ENCODE data around the gene ISG15. TPM values are rescaled to one million over a fixed set of nuclear protein-coding genes. Genes with fewer than 3 reads are reported as not detected.
A peak's percentile ranks its signal among the peaks of the same experiment; 100 is the strongest.

The ISG15 gene
- total and polyA plus RNA-seq, 9 of the 15 experiments (the other 6 are each of a cell fraction or from before 2014, with no cell fraction given): 0.40 to 58.3 (median 12.2) TPM

DNA sequence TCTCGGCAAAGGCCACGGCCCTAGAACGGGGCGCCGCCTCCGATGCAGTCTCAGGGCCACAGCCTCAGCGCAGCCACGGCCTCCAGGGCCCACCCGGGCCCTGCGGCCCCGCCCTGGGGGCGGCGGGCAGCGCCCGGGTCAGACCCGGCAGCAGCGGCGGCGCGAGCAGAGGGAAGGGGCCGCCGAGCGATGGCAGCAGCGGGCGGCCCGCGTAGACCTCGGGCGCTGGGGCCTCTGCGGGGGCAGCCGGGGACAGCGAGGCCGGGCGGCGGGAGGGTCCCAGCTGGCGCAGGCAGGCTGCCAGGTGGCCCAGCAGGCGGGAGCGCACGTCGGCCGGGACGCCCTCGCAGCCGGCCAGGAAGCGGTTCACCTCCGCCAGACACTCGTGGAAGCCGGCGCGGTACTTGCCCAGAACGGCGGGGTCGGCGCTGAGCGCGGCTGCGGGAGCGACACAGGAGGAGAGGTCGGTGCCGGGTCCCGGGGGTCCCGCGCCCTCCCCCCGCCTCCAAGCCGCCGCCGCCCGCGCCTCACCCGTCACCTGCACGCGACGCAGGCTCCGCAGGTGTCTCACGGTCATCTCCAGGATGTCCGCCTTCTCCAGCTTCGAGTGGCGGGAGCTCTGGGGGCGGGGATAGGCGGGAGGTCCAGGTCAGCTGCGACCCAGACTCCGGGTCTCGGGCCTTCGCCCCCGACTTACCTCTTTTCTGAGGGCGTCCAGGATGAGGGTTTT, 14.1 kb upstream of the ISG15 start (continued):
- peak; percentile 6; the same call in 1 of the 2 replicates for TF ChIP-seq MYC (IDR thresholded peaks at IDR 0.05; ENCODE audit: low read depth, low read length)
- TF ChIP-seq MYC (CRISPR knock-in tag; IDR thresholded peaks at IDR 0.05; ENCODE audit: borderline replicate concordance, low read depth): no peak
- TF ChIP-seq, protein P1, sequence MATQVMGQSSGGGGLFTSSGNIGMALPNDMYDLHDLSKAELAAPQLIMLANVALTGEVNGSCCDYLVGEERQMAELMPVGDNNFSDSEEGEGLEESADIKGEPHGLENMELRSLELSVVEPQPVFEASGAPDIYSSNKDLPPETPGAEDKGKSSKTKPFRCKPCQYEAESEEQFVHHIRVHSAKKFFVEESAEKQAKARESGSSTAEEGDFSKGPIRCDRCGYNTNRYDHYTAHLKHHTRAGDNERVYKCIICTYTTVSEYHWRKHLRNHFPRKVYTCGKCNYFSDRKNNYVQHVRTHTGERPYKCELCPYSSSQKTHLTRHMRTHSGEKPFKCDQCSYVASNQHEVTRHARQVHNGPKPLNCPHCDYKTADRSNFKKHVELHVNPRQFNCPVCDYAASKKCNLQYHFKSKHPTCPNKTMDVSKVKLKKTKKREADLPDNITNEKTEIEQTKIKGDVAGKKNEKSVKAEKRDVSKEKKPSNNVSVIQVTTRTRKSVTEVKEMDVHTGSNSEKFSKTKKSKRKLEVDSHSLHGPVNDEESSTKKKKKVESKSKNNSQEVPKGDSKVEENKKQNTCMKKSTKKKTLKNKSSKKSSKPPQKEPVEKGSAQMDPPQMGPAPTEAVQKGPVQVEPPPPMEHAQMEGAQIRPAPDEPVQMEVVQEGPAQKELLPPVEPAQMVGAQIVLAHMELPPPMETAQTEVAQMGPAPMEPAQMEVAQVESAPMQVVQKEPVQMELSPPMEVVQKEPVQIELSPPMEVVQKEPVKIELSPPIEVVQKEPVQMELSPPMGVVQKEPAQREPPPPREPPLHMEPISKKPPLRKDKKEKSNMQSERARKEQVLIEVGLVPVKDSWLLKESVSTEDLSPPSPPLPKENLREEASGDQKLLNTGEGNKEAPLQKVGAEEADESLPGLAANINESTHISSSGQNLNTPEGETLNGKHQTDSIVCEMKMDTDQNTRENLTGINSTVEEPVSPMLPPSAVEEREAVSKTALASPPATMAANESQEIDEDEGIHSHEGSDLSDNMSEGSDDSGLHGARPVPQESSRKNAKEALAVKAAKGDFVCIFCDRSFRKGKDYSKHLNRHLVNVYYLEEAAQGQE (IDR thresholded peaks at IDR 0.05; ENCODE audit: borderline replicate concordance): 0 out of 2 replicates have a peak, but pooled peaks have one; percentile 22
- TF ChIP-seq, protein P1 (CRISPR knock-in tag; IDR thresholded peaks at IDR 0.05; ENCODE audit: low read depth): peak; percentile 21; the same call in 1 of the 2 replicates
- peak; percentile 13; the same call in 1 of the 2 replicates for TF ChIP-seq CBFA2T3 (IDR thresholded peaks at IDR 0.05)
- TF ChIP-seq, protein P2, sequence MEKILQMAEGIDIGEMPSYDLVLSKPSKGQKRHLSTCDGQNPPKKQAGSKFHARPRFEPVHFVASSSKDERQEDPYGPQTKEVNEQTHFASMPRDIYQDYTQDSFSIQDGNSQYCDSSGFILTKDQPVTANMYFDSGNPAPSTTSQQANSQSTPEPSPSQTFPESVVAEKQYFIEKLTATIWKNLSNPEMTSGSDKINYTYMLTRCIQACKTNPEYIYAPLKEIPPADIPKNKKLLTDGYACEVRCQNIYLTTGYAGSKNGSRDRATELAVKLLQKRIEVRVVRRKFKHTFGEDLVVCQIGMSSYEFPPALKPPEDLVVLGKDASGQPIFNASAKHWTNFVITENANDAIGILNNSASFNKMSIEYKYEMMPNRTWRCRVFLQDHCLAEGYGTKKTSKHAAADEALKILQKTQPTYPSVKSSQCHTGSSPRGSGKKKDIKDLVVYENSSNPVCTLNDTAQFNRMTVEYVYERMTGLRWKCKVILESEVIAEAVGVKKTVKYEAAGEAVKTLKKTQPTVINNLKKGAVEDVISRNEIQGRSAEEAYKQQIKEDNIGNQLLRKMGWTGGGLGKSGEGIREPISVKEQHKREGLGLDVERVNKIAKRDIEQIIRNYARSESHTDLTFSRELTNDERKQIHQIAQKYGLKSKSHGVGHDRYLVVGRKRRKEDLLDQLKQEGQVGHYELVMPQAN (IDR thresholded peaks at IDR 0.05; ENCODE audit: borderline replicate concordance): no peak
- TF ChIP-seq, protein P3, sequence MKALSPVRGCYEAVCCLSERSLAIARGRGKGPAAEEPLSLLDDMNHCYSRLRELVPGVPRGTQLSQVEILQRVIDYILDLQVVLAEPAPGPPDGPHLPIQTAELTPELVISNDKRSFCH (CRISPR knock-in tag; IDR thresholded peaks at IDR 0.05): no peak
- TF ChIP-seq, protein P3 (tag; IDR thresholded peaks at IDR 0.05): peak; percentile 60
- TF ChIP-seq L3MBTL2 (IDR thresholded peaks at IDR 0.05): peak; percentile 65
- 0 out of 2 replicates have a peak, but pooled peaks have one; percentile 28 for TF ChIP-seq ZBTB1 (CRISPR knock-in tag; IDR thresholded peaks at IDR 0.05; ENCODE audit: borderline replicate concordance, low read depth)
- peak; percentile 43; the same call in 1 of the 2 replicates for TF ChIP-seq SMAD4 (CRISPR knock-in tag; conservative IDR thresholded peaks at IDR 0.05)
- peak in 1 of 2 experiments; percentile 25; a peak in 1 of 3 replicates for TF ChIP-seq CBX3 (IDR thresholded peaks at IDR 0.05; ENCODE audit: borderline replicate concordance in 1 of 2, low read length in 2 of 2)
- TF ChIP-seq DMBX1 (CRISPR knock-in tag; IDR thresholded peaks at IDR 0.05; ENCODE audit: borderline replicate concordance): 0 out of 2 replicates have a peak, but pooled peaks have one; percentile 10
- TF ChIP-seq HMGN3 (IDR thresholded peaks at IDR 0.05; ENCODE audit: borderline replicate concordance, extremely low read depth, insufficient read length, low read depth, low read length): peak; percentile 31
- TF ChIP-seq ATF1 (CRISPR knock-in tag; IDR thresholded peaks at IDR 0.05): no peak
- TF ChIP-seq ATF1 (tag; IDR thresholded peaks at IDR 0.05): no peak; the same call in none of the 2 replicates
- TF ChIP-seq RAD21 (CRISPR knock-in tag; conservative IDR thresholded peaks at IDR 0.05 in 1 of 2, IDR thresholded peaks at IDR 0.05 in 1 of 2): peak in 1 of 2 experiments; percentile 39; a peak in 1 of 4 replicates
